Endometrial microvascular endothelial cells (primary cell): ENCODE data around the gene SYNJ1. TPM values are rescaled to one million over a fixed set of nuclear protein-coding genes. Genes with fewer than 3 reads are reported as not detected.
"Not testable (repeated sequence)": the region's sequence is repeated elsewhere in the genome, so short reads cannot be mapped to it uniquely, and the experiment has no call there.

Experiments
- in situ Hi-C: cut with HindIII; loops from 2 replicates; pipeline ENCODE4 v1.10.0; 2017; ENCODE audit warnings: low sequenced_read_pairs, low pct_unique_long_range_greater_than_20kb; ENCODE audit errors: inconsistent ontology term
- total RNA-seq: library from RNA; depleted of rRNA; stranded (reverse); fragments of >200 nt; gene quantifications from one replicate; pipeline ENCODE4 v1.2.3, GENCODE V29; 2015; ENCODE audit errors: inconsistent ontology term

SYNJ1 gene
- total RNA-seq, 1 donor from 2014 or later, result 16.7 TPM

GRCh38 chr21:32645261-32646182, 82.3 kb downstream of the SYNJ1 start:
- in situ Hi-C loops, result no loop called here

- in situ Hi-C loops, result no loop called here
Measured at GRCh38 chr21:32641710-32642698, 85.8 kb downstream of the SYNJ1 start.

GRCh38 chr21:32626621-32627196, 101.1 kb downstream of the SYNJ1 start:
- in situ Hi-C loops, result no loop called here

- in situ Hi-C loops, result not testable (repeated sequence)
Measured at GRCh38 chr21:32618218-32618617, 109.6 kb downstream of the SYNJ1 start.

GRCh38 chr21:32613436-32614043, 114.3 kb downstream of the SYNJ1 start:
- in situ Hi-C loops, result no loop called here

- in situ Hi-C loops, result no loop called here
Measured at GRCh38 chr21:32612999-32613337, 114.8 kb downstream of the SYNJ1 start.

- in situ Hi-C loops, result no loop called here
Measured at GRCh38 chr21:32612075-32612998, 115.5 kb downstream of the SYNJ1 start, which contains the start of gene CFAP298. Gene CFAP298, minus strand, starts transcription at chr21:32612377. Its CDS starts 134 bp downstream, at chr21:32612243.

- in situ Hi-C loops, result no loop called here
Measured at GRCh38 chr21:32611471-32611997, 116.3 kb downstream of the SYNJ1 start.

- in situ Hi-C loops, result not testable (repeated sequence)
Measured at GRCh38 chr21:32610940-32611339, 116.9 kb downstream of the SYNJ1 start.

GRCh38 chr21:32608851-32609250, 119.0 kb downstream of the SYNJ1 start:
- in situ Hi-C loops, result no loop called here

- in situ Hi-C loops, result no loop called here
Measured at GRCh38 chr21:32605469-32605868, 122.3 kb downstream of the SYNJ1 start.

GRCh38 chr21:32604464-32604863, 123.3 kb downstream of the SYNJ1 start:
- in situ Hi-C loops, result no loop called here

GRCh38 chr21:32603131-32603530, 124.7 kb downstream of the SYNJ1 start:
- in situ Hi-C loops, result no loop called here

- in situ Hi-C loops, result no loop called here
Measured at GRCh38 chr21:32602099-32602498, 125.7 kb downstream of the SYNJ1 start.

GRCh38 chr21:32599526-32599925, 128.3 kb downstream of the SYNJ1 start:
- in situ Hi-C loops, result no loop called here

GRCh38 chr21:32599091-32599490, 128.7 kb downstream of the SYNJ1 start:
- in situ Hi-C loops, result no loop called here

- in situ Hi-C loops, result no loop called here
Measured at GRCh38 chr21:32597205-32597604, 130.6 kb downstream of the SYNJ1 start.

- in situ Hi-C loops, result no loop called here
Measured at GRCh38 chr21:32595431-32595830, 132.4 kb downstream of the SYNJ1 start.
